Ishikawa (cell line): Measurements from ENCODE around the gene MAP1LC3A.
A peak's percentile ranks its signal among the peaks of the same experiment; 100 is the strongest.

Experiments
- CEBPB ChIP-seq: IDR thresholded peaks from 2 replicates; pipeline ENCODE4 v1.6.1; 2012
- CREB1 ChIP-seq: IDR thresholded peaks from 2 replicates; pipeline ENCODE4 v1.6.1; 2012; ENCODE audit warnings: low read depth
- EGR1 ChIP-seq: IDR thresholded peaks from 2 replicates; pipeline ENCODE4 v1.6.1; 2012
- EP300 ChIP-seq: IDR thresholded peaks from 2 replicates; pipeline ENCODE4 v1.6.1; 2012; ENCODE audit warnings: borderline replicate concordance
- FOXM1 ChIP-seq: IDR thresholded peaks from 2 replicates; pipeline ENCODE4 v1.6.1; 2012; ENCODE audit warnings: low read depth, borderline replicate concordance
- NFIC ChIP-seq: IDR thresholded peaks from 2 replicates; pipeline ENCODE4 v1.6.1; 2012
- RAD21 ChIP-seq: IDR thresholded peaks from 2 replicates; pipeline ENCODE4 v1.6.1; 2012; ENCODE audit warnings: low read depth
- TAF1 ChIP-seq: IDR thresholded peaks from 2 replicates; pipeline ENCODE4 v1.6.1; 2012; ENCODE audit warnings: low read depth, mild to moderate bottlenecking
- TCF12 ChIP-seq: IDR thresholded peaks from 2 replicates; pipeline ENCODE4 v1.6.1; 2012; ENCODE audit warnings: low read depth
- ZBTB7A ChIP-seq: IDR thresholded peaks from 2 replicates; pipeline ENCODE4 v1.6.1; 2012; ENCODE audit warnings: low read depth
- TF ChIP-seq, protein P1 (sequence below): IDR thresholded peaks from 2 replicates; pipeline ENCODE4 v1.6.1; 2012; ENCODE audit warnings: low read depth, mild to moderate bottlenecking
- TF ChIP-seq, protein P2 (sequence below): IDR thresholded peaks from 2 replicates; pipeline ENCODE4 v1.6.1; 2012

DNA sequence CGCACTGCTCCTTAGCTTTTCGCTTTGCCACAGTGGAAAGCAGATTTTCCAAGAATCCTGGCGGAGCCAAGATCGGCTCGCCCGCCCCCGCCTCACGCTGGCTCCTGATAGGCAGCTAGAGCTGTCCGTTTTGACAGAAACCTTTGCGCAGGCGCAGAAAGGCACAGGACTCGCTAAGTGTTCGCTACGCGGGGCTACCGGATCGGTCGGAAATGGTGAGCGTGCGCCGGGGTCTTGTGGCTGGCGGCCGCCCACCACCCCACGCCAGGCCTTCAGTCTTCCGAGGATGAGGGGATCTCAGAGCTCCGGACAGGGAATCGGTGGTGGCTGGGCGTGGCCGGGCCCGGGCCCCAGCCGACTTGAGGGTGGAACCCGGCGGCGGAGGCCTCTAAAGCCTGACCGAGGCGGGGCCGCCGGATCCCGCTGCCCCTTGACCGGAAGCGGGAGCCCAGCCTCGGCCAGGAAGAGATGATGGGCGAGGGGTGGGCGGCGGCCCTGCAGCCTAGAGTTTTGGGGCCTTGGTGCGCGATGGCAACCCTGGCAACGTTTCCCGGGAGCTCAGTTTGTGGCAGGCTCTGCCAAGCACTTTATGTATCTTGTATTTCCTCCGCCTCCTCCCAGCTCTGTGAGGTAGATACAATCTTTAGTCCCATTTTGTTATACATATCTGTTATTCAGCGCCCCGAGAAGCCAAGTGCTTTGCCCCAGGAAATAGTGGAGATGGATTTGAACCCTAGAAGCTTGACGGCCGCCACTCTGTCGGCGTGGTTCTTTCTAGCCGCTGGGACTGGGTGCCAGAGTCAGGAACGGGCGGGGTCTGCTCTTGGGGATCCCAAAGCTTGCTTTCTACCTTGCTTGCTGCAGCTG is 42.0 kb upstream of the MAP1LC3A start, which contains the start of gene DYNLRB1:
- TF ChIP-seq, protein P1, sequence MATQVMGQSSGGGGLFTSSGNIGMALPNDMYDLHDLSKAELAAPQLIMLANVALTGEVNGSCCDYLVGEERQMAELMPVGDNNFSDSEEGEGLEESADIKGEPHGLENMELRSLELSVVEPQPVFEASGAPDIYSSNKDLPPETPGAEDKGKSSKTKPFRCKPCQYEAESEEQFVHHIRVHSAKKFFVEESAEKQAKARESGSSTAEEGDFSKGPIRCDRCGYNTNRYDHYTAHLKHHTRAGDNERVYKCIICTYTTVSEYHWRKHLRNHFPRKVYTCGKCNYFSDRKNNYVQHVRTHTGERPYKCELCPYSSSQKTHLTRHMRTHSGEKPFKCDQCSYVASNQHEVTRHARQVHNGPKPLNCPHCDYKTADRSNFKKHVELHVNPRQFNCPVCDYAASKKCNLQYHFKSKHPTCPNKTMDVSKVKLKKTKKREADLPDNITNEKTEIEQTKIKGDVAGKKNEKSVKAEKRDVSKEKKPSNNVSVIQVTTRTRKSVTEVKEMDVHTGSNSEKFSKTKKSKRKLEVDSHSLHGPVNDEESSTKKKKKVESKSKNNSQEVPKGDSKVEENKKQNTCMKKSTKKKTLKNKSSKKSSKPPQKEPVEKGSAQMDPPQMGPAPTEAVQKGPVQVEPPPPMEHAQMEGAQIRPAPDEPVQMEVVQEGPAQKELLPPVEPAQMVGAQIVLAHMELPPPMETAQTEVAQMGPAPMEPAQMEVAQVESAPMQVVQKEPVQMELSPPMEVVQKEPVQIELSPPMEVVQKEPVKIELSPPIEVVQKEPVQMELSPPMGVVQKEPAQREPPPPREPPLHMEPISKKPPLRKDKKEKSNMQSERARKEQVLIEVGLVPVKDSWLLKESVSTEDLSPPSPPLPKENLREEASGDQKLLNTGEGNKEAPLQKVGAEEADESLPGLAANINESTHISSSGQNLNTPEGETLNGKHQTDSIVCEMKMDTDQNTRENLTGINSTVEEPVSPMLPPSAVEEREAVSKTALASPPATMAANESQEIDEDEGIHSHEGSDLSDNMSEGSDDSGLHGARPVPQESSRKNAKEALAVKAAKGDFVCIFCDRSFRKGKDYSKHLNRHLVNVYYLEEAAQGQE: 0 out of 2 replicates have a peak, but pooled peaks have one; percentile 12
- peak; percentile 3; the same call in 1 of the 2 replicates for TF ChIP-seq CEBPB
- TF ChIP-seq EGR1: peak; percentile 84
- 0 out of 2 replicates have a peak, but pooled peaks have one; percentile 4 for TF ChIP-seq NFIC
- TF ChIP-seq EP300: no peak
- TF ChIP-seq FOXM1: no peak
- peak; percentile 62; the same call in 1 of the 2 replicates for TF ChIP-seq TCF12
- TF ChIP-seq CREB1: 0 out of 2 replicates have a peak, but pooled peaks have one; percentile 16
- TF ChIP-seq ZBTB7A: peak; percentile 77
- peak; percentile 73 for TF ChIP-seq TAF1
- TF ChIP-seq, protein P2, sequence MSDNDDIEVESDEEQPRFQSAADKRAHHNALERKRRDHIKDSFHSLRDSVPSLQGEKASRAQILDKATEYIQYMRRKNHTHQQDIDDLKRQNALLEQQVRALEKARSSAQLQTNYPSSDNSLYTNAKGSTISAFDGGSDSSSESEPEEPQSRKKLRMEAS: peak; percentile 53; the same call in 1 of the 2 replicates
- no peak for TF ChIP-seq RAD21
